Measurements from ENCODE around the gene HRH2. TPM values are rescaled to one million over a fixed set of nuclear protein-coding genes. Genes with fewer than 3 reads are reported as not detected.
A peak's percentile ranks its signal among the peaks of the same experiment; 100 is the strongest.

HRH2 gene, protein sequence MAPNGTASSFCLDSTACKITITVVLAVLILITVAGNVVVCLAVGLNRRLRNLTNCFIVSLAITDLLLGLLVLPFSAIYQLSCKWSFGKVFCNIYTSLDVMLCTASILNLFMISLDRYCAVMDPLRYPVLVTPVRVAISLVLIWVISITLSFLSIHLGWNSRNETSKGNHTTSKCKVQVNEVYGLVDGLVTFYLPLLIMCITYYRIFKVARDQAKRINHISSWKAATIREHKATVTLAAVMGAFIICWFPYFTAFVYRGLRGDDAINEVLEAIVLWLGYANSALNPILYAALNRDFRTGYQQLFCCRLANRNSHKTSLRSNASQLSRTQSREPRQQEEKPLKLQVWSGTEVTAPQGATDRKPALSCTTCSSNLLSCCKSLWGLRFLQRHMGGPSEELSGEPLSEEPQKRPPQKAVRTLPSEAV
- not detected in 2 replicates for total RNA-seq (2011; cell fraction: chromatin; rRNA removed; ENCODE audit: low replicate concordance)
- total RNA-seq (2011; cell fraction: nucleolus; rRNA removed), result not detected in 2 replicates
- not detected in 2 replicates for total RNA-seq (2011; cell fraction: nucleoplasm; rRNA removed)
- total RNA-seq (2014; rRNA removed) (not detected in 2 replicates), total RNA-seq (2014; rRNA removed; fragmentation: Illumina TruSeq; extraction: Trizol) (not detected in 2 replicates), total RNA-seq (2015; rRNA removed; fragmentation: Illumina TruSeq; extraction: Trizol) (not detected in 2 replicates), total RNA-seq (2021) (0.07 TPM in 1 of 2 replicates, not detected in the other), polyA plus RNA-seq (2011; rRNA removed) (not detected in 2 replicates), polyA plus RNA-seq (2014; fragmentation: Illumina TruSeq; extraction: Trizol) (0.04 TPM in 1 of 2 replicates, not detected in the other), polyA plus RNA-seq (2014; fragmentation: Nextera tagmentation; extraction: Ambion mirVana) (not detected), polyA plus RNA-seq (2014; rRNA removed) (not detected in 2 replicates), polyA minus RNA-seq (2011; rRNA and poly(A)+ RNA removed) (not detected in 2 replicates), Bru-seq, nascent RNA (percentile 5 among the genes with signal in this experiment), BruChase-seq, experiment 1, labeled RNA remaining after a 2-hour chase (percentile 2 among the genes with signal in this experiment), BruChase-seq, experiment 2, labeled RNA remaining after a 6-hour chase (percentile 1 among the genes with signal in this experiment)
- not detected in 2 replicates for polyA plus RNA-seq (2011; cell fraction: cytosol; rRNA removed)
- not detected in 2 replicates for polyA plus RNA-seq (2011; cell fraction: nucleus; rRNA removed)
- 0.05 and 0.12 TPM in 2 replicates for polyA plus RNA-seq (2012)
- polyA minus RNA-seq (2011; cell fraction: cytosol; rRNA and poly(A)+ RNA removed), result not detected in 2 replicates
- polyA minus RNA-seq (2011; cell fraction: nucleus; rRNA and poly(A)+ RNA removed), result not detected in 2 replicates
- long read RNA-seq, experiment 1, result 0 reads
- long read RNA-seq, experiment 2, result 0 reads
- long read RNA-seq, experiment 3, result 0 reads

DNA sequence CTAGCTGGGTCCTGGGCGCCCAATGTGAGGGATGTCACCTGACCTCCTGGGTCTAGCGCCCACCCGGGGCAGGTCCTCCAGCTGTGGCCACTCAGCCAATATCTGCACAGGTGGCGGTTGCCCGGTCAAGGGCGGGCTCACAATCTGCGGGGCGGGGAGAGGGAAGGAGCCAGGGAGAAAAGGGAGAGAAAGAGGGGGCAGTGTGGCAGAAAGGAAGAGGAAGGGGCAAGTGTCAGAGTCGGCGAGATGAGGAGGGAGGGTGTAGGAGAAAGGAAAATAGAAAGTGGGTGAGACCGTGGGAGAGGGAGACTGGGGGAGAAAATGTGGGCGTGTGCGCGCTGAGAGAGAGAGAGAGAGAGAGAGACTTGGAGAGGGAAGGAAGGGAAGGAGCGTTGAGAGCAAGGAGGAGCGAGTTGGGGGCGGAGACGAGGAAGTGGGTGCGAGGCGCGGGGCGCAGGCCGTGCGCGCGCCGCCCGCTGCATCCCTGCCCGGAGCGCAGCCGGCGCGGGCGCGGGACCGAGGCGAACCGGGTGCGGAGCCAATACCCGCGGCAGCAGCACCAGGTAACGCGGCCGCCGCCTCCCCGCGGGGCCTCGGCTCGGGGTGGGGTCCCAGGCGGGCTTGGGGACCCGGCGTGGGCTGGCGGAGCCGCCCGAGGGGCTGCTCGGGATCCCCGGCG is at the start of gene HRH2:
Gene HRH2, plus strand, starts transcription at position 479 of the 679 bp plus-strand sequence. CDS start 25,163 bp downstream, outside the sequence.
- in situ Hi-C loops (cut with MboI), result no loop called here
- Histone ChIP-seq H3K9me3 (replicated peaks; ENCODE audit: control insufficient read depth, insufficient read depth, low read depth, low read length) (no peaks in the 10 kb centered on the region), H3K27me3 (ENCODE audit: control insufficient read depth in 2 of 2, insufficient read depth in 2 of 2, low read length in 2 of 2) (peaks cover 11 to 60% of the 10 kb centered on the region in 2 experiments), H4K20me1 (replicated peaks; ENCODE audit: control insufficient read depth, insufficient read depth, low read length) (no peaks in the 10 kb centered on the region), H3K36me3 (ENCODE audit: control insufficient read depth, insufficient read depth, low read length) (no peaks in the 10 kb centered on the region), H3K9me1 (ENCODE audit: control insufficient read depth, insufficient read depth, low read length) (no peaks in the 10 kb centered on the region), H3K27ac (ENCODE audit: extremely low read depth, low read depth, low read length) (no peak within 1 kb of the TSS), H3K9ac (ENCODE audit: insufficient read depth in 1 of 2, low read depth in 2 of 2, low read length in 2 of 2) (no peak within 1 kb of the TSS), H2AFZ (ENCODE audit: low read depth, low read length) (no peak within 1 kb of the TSS), H3K4me1 (replicated peaks in 1 of 2; ENCODE audit: control insufficient read depth in 2 of 2, insufficient read depth in 2 of 2, low read length in 2 of 2) (peaks cover 0 to 8% of the 10 kb centered on the region in 2 experiments; a peak in 1 of 5 replicates), H3K4me3 (no peak within 1 kb of the TSS), H3K79me2 (ENCODE audit: control insufficient read depth, insufficient read depth, low read length) (no peaks in the 10 kb centered on the region), H3K4me2 (ENCODE audit: insufficient read depth, low read length) (no peak within 1 kb of the TSS)
- FAIRE-seq, result no peak
- CTCF ChIA-PET (ENCODE audit: low intra/inter-chr PET ratio), result no interaction called here
- no peak for ATAC-seq
- no TSS peak for BruUV-seq (replicated peaks)
- POLR2A ChIA-PET, result no interaction called here
- intact Hi-C loops (cut with micrococcal nuclease), result no loop called here
- WGBS (ENCODE audit: insufficient coverage, low coverage, missing lambda C conversion rate), result 26% methylated on average over 27 of the region's 58 CpGs
- no peak for TF ChIP-seq BRD4 (IDR thresholded peaks at IDR 0.05)
- 0 out of 2 replicates have a peak, but pooled peaks have one; percentile 5 for TF ChIP-seq EGR1 (conservative IDR thresholded peaks at IDR 0.05)
- TF ChIP-seq PRMT5 (CRISPR knock-in tag; IDR thresholded peaks at IDR 0.05), result no peak
- DNase-seq (ENCODE audit: extremely low read depth in 1 of 4, low spot score in 3 of 4), result no peak
